ENCODE results near the gene RBM23.

Gene RBM23

GRCh38 chr14:22844221-22845102 lies 74.5 kb downstream of the RBM23 start:
- DNase-seq = no peak
